HepG2 (cell line): ENCODE results near the gene OGFOD3. TPM values are rescaled to one million over a fixed set of nuclear protein-coding genes. Genes with fewer than 3 reads are reported as not detected.

Experiments used
- ATAC-seq: fragments of 200-7000 bp; cut with Tn5 transposase; 3 replicates; pipeline ENCODE4 v1.9.1; 2020; ENCODE audit warnings: mild to moderate bottlenecking, moderate library complexity
- BruUV-seq: library from RNA; stranded (reverse); fragments of 400-500 nt; replicated peaks from 2 replicates; lab custom pipeline; 2021; lab: Mats Ljungman, UMichigan
- CTCF ChIA-PET: fragments of 300-600 bp; formaldehyde crosslinking; extraction: SDS; loops from one replicate; lab custom pipeline; 2021; ENCODE audit warnings: low total read pairs, inconsistent platforms, low intra/inter-chr PET ratio; lab: Yijun Ruan, JAX
- POLR2A ChIA-PET: fragments of 350-600 bp; sonication (Branson Sonifier 250); formaldehyde crosslinking; loops from one replicate; lab custom pipeline; 2020; ENCODE audit warnings: antibody characterized with exemption, inconsistent platforms; lab: Yijun Ruan, JAX
- DNase-seq: peaks from one replicate; pipeline ENCODE4 v3.0.0-alpha.2; 2015; ENCODE audit warnings: low spot score
- FAIRE-seq: peaks from 3 replicates; lab custom pipeline; 2011; peaks lifted over from hg19 to GRCh38; lab: Jason Lieb, UNC
- H2AFZ ChIP-seq: one replicate; pipeline ENCODE4 v1.6.1; 2011; ENCODE audit warnings: low read length, inconsistent platforms
- H3K27ac ChIP-seq: fragments of 300-600 bp; 3 replicates; pipeline ENCODE4 v1.8.0; 2011; ENCODE audit warnings: mixed run types, mild to moderate bottlenecking, mixed read lengths, low read length, inconsistent platforms; ENCODE audit not compliant: insufficient read depth; ENCODE audit errors: extremely low read length
- H3K27me3 ChIP-seq, 2 experiments: fragments of 200-600 bp in 1 of 2; 2 replicates in 1 of 2; 3 replicates in 1 of 2; pipeline versions ENCODE4 v1.6.0 to v1.8.0; 2011; ENCODE audit warnings: low read length in 2 of 2, mild to moderate bottlenecking in 2 of 2, moderate library complexity in 2 of 2, inconsistent platforms in 1 of 2; ENCODE audit not compliant: insufficient read depth in 2 of 2, control insufficient read depth in 1 of 2
- H3K36me3 ChIP-seq, 2 experiments: fragments of 200-600 bp in 1 of 2; replicated peaks in 1 of 2; 2 replicates in 1 of 2; 3 replicates in 1 of 2; pipeline versions ENCODE4 v1.5.1 to v1.8.0; 2011; ENCODE audit warnings: low read length in 2 of 2, inconsistent platforms in 1 of 2; ENCODE audit not compliant: insufficient read depth in 2 of 2, control insufficient read depth in 1 of 2
- H3K4me1 ChIP-seq: 2 replicates; pipeline ENCODE4 v1.5.1; 2012; ENCODE audit warnings: low read length, inconsistent platforms; ENCODE audit not compliant: insufficient read depth
- H3K4me2 ChIP-seq: 2 replicates; pipeline ENCODE4 v1.6.0; 2011; ENCODE audit warnings: low read depth, low read length, inconsistent platforms
- H3K4me3 ChIP-seq, 3 experiments: fragments of 200-600 bp in 1 of 3; sonication (generic), shearing (Covaris generic) in 1 of 3; replicated peaks in 1 of 3; 2 replicates each; pipeline ENCODE4 v1.5.1; 2011 to 2016; ENCODE audit warnings: low read length in 3 of 3, inconsistent platforms in 2 of 3, low read depth in 2 of 3, mild to moderate bottlenecking in 2 of 3, control low read depth in 1 of 3, mixed read lengths in 1 of 3; ENCODE audit not compliant: insufficient read depth in 1 of 3
- H3K79me2 ChIP-seq: one replicate; pipeline ENCODE4 v1.6.1; 2011; ENCODE audit warnings: low read length, inconsistent platforms; ENCODE audit not compliant: insufficient read depth
- H3K9ac ChIP-seq: 2 replicates; pipeline ENCODE4 v1.6.0; 2011; ENCODE audit warnings: mild to moderate bottlenecking, low read depth, low read length, inconsistent platforms; ENCODE audit not compliant: insufficient read depth
- H3K9me3 ChIP-seq: 2 replicates; pipeline ENCODE4 v1.5.1; 2012; ENCODE audit warnings: mild to moderate bottlenecking, low read length
- H4K20me1 ChIP-seq: 2 replicates; pipeline ENCODE4 v1.6.0; 2011; ENCODE audit warnings: inconsistent platforms, mild to moderate bottlenecking, low read length, moderate library complexity; ENCODE audit not compliant: insufficient read depth
- BCL6 ChIP-seq: IDR thresholded peaks from 2 replicates; pipeline ENCODE4 v1.6.1; 2016; ENCODE audit warnings: missing genetic modification reagents, missing compliant biosample characterization
- HMGA1 ChIP-seq: sonication (generic); formaldehyde crosslinking; conservative IDR thresholded peaks from 2 replicates; pipeline ENCODE4 v1.4.0; 2020; ENCODE audit warnings: missing genetic modification reagents
- KLF6 ChIP-seq: IDR thresholded peaks from 2 replicates; pipeline ENCODE4 v1.8.0; 2016; ENCODE audit warnings: missing biosample characterization, missing genetic modification reagents
- POLR2AphosphoS5 ChIP-seq: IDR thresholded peaks from 2 replicates; pipeline ENCODE4 v1.6.1; 2012; ENCODE audit warnings: low read depth, low read length
- ZFP62 ChIP-seq: sonication (generic); formaldehyde crosslinking; IDR thresholded peaks from 2 replicates; pipeline ENCODE4 v1.4.0; 2020; ENCODE audit warnings: missing genetic modification reagents
- ZNF24 ChIP-seq: fragments of 450-650 bp; IDR thresholded peaks from 2 replicates; pipeline ENCODE4 v1.6.1; 2017; ENCODE audit warnings: antibody characterized with exemption, mild to moderate bottlenecking
- ZNF615 ChIP-seq: sonication (generic); formaldehyde crosslinking; IDR thresholded peaks from 2 replicates; pipeline ENCODE4 v1.5.0; 2020; ENCODE audit warnings: mild to moderate bottlenecking, missing genetic modification reagents, borderline replicate concordance
- WGBS: methylation state at CpG from one replicate; pipeline ENCODE4 v1.1.6; 2017; ENCODE audit warnings: low lambda C conversion rate; 5-methylcytosine and 5-hydroxymethylcytosine counted together
- in situ Hi-C: cut with HindIII; loops from 2 replicates; pipeline ENCODE4 v1.10.0; 2017; ENCODE audit warnings: low pct_unique_long_range_greater_than_20kb; ENCODE audit not compliant: extremely low pct_ligation_motif_present
- intact Hi-C: fragments of 100-400 bp; cut with micrococcal nuclease; formaldehyde crosslinking; loops from one replicate; pipeline ENCODE4 v1.10.0; 2022; ENCODE audit not compliant: unreplicated experiment
- polyA plus RNA-seq, 8 experiments: library from polyadenylated mRNA; depleted of rRNA in 3 of 8; stranded (reverse) in 7 of 8; unstranded in 1 of 8; fragments of >200 nt; fragmentation: Illumina TruSeq in 4 of 8; extraction: Trizol in 4 of 8; gene quantifications; 2 replicates each; pipeline versions ENCODE4 v1.2.1 to v1.2.3, GENCODE V29; 2011 to 2016; ENCODE audit warnings: low read depth in 4 of 8, missing spikeins in 1 of 8, mixed read lengths in 1 of 8; ENCODE audit not compliant: insufficient read depth in 1 of 8
- total RNA-seq, 5 experiments: library from RNA; depleted of rRNA; stranded (reverse); fragments of >200 nt; fragmentation: Illumina TruSeq; extraction: Trizol; gene quantifications; 2 replicates each; pipeline ENCODE4 v1.2.3, GENCODE V29; 2016; ENCODE audit warnings: low read depth in 1 of 5
- TF ChIP-seq, protein P1 (sequence below): sonication (generic); formaldehyde crosslinking; IDR thresholded peaks from 2 replicates; pipeline ENCODE4 v1.8.0; 2022; ENCODE audit warnings: missing genetic modification reagents, mild to moderate bottlenecking, borderline replicate concordance
- TF ChIP-seq, protein P2 (sequence below): IDR thresholded peaks from 2 replicates; pipeline ENCODE4 v1.6.1; 2016; ENCODE audit warnings: low read depth, missing genetic modification reagents, missing compliant biosample characterization

The OGFOD3 gene
- total and polyA plus RNA-seq, 2 of the 13 experiments (the other 11 are each of a cell fraction or from before 2014, with no cell fraction given), result 40.0 to 42.1 TPM

DNA sequence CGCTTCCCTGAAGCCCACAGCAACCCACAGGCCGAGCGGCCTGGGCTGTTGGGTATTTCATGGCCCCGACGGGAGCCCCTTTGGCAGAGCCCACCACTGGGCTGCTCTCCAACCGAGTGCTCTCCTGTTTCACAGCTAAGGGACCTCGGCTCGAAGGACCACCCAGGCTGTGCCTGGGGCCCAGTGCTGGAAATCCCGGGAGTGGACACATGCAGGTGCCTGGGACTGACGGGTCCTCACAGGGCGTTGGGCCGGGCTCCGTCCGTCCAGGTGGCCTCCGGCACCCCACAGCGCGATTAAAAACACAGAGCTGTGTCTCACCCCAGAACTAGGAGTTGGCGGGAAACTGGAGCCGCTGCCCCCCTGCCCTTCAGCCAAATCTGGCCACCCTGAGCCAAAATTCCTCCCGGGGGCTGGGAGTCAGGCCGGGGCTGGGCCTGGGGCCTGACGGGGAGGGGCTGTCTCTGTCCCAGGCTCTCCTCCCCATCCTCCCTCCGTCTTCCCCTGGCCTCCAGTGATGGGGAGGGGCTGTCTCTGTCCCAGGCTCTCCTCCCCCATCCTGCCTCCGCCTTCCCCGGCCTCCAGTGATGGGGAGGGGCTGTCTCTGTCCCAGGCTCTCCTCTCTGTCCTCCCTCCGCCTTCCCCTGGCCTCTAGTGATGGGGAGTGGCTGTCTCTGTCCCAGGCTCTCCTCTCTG is 32.7 kb downstream of the OGFOD3 start:
- TF ChIP-seq, protein P1, sequence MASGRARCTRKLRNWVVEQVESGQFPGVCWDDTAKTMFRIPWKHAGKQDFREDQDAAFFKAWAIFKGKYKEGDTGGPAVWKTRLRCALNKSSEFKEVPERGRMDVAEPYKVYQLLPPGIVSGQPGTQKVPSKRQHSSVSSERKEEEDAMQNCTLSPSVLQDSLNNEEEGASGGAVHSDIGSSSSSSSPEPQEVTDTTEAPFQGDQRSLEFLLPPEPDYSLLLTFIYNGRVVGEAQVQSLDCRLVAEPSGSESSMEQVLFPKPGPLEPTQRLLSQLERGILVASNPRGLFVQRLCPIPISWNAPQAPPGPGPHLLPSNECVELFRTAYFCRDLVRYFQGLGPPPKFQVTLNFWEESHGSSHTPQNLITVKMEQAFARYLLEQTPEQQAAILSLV (CRISPR knock-in tag), result no peak
- TF ChIP-seq ZNF24 (no peak), BCL6 (CRISPR knock-in tag) (no peak)
- H3K4me1 ChIP-seq, result peaks cover 44% of the 10 kb centered on the region
- H2AFZ ChIP-seq, result no peak overlapping the region
- intact Hi-C loops, result loop anchor here (2.0 to 5.0 kb wide), 2 partner anchors 33 kb away; partner anchors contain the start of genes HEXD and OGFOD3
- H3K79me2 ChIP-seq, result no peaks in the 10 kb centered on the region
- no peak for ATAC-seq
- no peaks in the 10 kb centered on the region for H3K9me3 ChIP-seq
- no peak overlapping the region for H3K4me2 ChIP-seq
- in situ Hi-C loops, result loop anchor here (5.0 kb wide), 1 partner anchor 33 kb away; no protein-coding TSS in a partner anchor
- 55% methylated on average over 25 of the region's 26 CpGs for WGBS
- H3K36me3 ChIP-seq, result no peaks in the 10 kb centered on the region
- no peak overlapping the region for H3K9ac ChIP-seq
- no peak for FAIRE-seq
- no TSS peak for BruUV-seq
- peaks cover 8 to 35% of the 10 kb centered on the region in 2 experiments; a peak in 3 of 5 replicates for H3K27me3 ChIP-seq
- POLR2A ChIA-PET, result interaction anchor here (1.0 to 2.3 kb wide), 6 partner anchors 10 to 29 kb away, joined by 4 to 13 read pairs (median 8); no protein-coding TSS in a partner anchor
- no peak overlapping the region for H3K4me3 ChIP-seq
- no peak overlapping the region for H3K27ac ChIP-seq
- no peaks in the 10 kb centered on the region for H4K20me1 ChIP-seq
- no peak for DNase-seq
- CTCF ChIA-PET, result no interaction called here

DNA sequence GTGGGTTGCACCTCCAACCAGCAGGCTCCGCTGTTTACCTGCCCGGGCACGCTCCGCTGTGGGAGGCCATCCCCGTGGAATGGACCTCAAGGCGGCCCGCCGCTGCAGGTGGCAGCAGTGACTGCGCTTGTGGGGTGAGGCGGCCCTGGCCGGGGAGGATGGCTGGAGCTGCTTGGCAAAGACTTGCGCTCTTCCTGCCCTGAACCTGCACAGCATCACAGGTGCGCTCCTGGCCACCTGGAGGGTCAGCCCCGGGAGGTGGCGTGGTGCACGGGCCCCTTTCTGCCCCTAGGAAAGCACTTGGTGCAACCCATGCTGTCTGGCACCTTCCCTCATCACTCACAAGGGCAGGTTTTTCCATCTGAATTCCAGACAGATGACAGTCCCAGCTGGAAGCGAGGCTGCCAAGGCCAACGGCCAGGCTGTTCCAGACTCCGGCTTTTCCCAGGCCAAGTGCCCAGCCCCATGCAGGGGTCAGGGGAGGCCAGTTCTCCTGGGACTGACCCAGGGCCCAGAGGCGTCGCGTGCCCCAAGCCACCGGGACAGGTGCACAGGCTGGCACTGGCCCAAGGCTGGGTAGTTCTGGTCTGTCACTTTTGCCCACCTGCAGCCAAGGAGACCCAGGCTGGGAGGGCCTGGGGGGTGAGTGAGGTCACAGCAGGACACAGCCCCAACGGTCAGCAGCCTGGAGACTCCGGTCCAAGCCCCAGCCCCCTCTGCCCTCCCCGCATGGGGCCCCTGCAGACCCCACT is 33.5 kb downstream of the OGFOD3 start:
- no peaks in the 10 kb centered on the region for H3K9me3 ChIP-seq
- no peak overlapping the region for H3K27ac ChIP-seq
- ATAC-seq (peak; percentile 76), FAIRE-seq (peak; percentile 66), DNase-seq (peak; percentile 74)
- no TSS peak for BruUV-seq
- H3K4me3 ChIP-seq, result peak overlapping the region in 1 of 3 experiments; percentile 41; a peak in 1 of 6 replicates
- intact Hi-C loops, result loop anchor here (2.0 to 5.0 kb wide), 2 partner anchors 33 to 34 kb away; partner anchors contain the start of genes HEXD and OGFOD3
- peaks cover 49% of the 10 kb centered on the region for H3K4me1 ChIP-seq
- ChIA-PET POLR2A (interaction anchor here (0.9 to 2.3 kb wide), 9 partner anchors 9 to 38 kb away, joined by 3 to 13 read pairs (median 7); no protein-coding TSS in a partner anchor), CTCF (no interaction called here)
- no peak overlapping the region for H2AFZ ChIP-seq
- peaks cover 8 to 40% of the 10 kb centered on the region in 2 experiments; a peak in 3 of 5 replicates for H3K27me3 ChIP-seq
- no peaks in the 10 kb centered on the region for H3K36me3 ChIP-seq
- in situ Hi-C loops, result loop anchor here (5.0 kb wide), 1 partner anchor 33 kb away; no protein-coding TSS in a partner anchor
- H3K4me2 ChIP-seq, result peak overlapping the region; percentile 58
- H4K20me1 ChIP-seq, result no peaks in the 10 kb centered on the region
- no peaks in the 10 kb centered on the region for H3K79me2 ChIP-seq
- no peak overlapping the region for H3K9ac ChIP-seq
- 10% methylated on average over 23 of the region's 26 CpGs for WGBS
- 0 out of 2 replicates have a peak, but pooled peaks have one; percentile 70 for TF ChIP-seq ZFP62 (CRISPR knock-in tag)
- TF ChIP-seq, protein P2, sequence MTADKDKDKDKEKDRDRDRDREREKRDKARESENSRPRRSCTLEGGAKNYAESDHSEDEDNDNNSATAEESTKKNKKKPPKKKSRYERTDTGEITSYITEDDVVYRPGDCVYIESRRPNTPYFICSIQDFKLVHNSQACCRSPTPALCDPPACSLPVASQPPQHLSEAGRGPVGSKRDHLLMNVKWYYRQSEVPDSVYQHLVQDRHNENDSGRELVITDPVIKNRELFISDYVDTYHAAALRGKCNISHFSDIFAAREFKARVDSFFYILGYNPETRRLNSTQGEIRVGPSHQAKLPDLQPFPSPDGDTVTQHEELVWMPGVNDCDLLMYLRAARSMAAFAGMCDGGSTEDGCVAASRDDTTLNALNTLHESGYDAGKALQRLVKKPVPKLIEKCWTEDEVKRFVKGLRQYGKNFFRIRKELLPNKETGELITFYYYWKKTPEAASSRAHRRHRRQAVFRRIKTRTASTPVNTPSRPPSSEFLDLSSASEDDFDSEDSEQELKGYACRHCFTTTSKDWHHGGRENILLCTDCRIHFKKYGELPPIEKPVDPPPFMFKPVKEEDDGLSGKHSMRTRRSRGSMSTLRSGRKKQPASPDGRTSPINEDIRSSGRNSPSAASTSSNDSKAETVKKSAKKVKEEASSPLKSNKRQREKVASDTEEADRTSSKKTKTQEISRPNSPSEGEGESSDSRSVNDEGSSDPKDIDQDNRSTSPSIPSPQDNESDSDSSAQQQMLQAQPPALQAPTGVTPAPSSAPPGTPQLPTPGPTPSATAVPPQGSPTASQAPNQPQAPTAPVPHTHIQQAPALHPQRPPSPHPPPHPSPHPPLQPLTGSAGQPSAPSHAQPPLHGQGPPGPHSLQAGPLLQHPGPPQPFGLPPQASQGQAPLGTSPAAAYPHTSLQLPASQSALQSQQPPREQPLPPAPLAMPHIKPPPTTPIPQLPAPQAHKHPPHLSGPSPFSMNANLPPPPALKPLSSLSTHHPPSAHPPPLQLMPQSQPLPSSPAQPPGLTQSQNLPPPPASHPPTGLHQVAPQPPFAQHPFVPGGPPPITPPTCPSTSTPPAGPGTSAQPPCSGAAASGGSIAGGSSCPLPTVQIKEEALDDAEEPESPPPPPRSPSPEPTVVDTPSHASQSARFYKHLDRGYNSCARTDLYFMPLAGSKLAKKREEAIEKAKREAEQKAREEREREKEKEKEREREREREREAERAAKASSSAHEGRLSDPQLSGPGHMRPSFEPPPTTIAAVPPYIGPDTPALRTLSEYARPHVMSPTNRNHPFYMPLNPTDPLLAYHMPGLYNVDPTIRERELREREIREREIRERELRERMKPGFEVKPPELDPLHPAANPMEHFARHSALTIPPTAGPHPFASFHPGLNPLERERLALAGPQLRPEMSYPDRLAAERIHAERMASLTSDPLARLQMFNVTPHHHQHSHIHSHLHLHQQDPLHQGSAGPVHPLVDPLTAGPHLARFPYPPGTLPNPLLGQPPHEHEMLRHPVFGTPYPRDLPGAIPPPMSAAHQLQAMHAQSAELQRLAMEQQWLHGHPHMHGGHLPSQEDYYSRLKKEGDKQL (CRISPR knock-in tag), result no peak
- no peak for TF ChIP-seq ZNF615 (CRISPR knock-in tag)
- no peak for TF ChIP-seq KLF6 (CRISPR knock-in tag)
- no peak for TF ChIP-seq POLR2AphosphoS5
- no peak for TF ChIP-seq HMGA1 (CRISPR knock-in tag)
